ENCODE results near the gene CNIH2. TPM values are rescaled to one million over a fixed set of nuclear protein-coding genes. Genes with fewer than 3 reads are reported as not detected.

The CNIH2 gene
- 1 to 10 TPM; 1.0 to 1.9 (median 1.3) TPM for total RNA-seq
- long read RNA-seq, donor 1, partial matches to known transcripts: 1 of 2 reads
- long read RNA-seq, donor 1, other reads (novel, unspliced or antisense): 0 of 2 reads
- long read RNA-seq, donor 2: 0 reads

GRCh38 chr11:66277471-66278362, at the start of gene CNIH2:
CNIH2 (plus strand) TSS chr11:66278175; CDS start chr11:66278457, 282 bp downstream.
- DNase-seq (peak; percentile 37 to 65 (median 51)), ATAC-seq (peak; percentile 42)
- no peak for TF ChIP-seq CTCF (IDR thresholded peaks at IDR 0.05)
- Histone ChIP-seq H3K4me1 (ENCODE audit: low read depth) (peaks cover 7% of the 10 kb centered on the region), H3K9me3 (no peaks in the 10 kb centered on the region), H3K4me3 (no peak within 1 kb of the TSS), H3K36me3 (ENCODE audit: low read depth) (no peaks in the 10 kb centered on the region)
- intact Hi-C loops (cut with DNase I, micrococcal nuclease): no loop called here

- no peak for DNase-seq
- no peaks in the 10 kb centered on the region for H3K36me3 ChIP-seq (ENCODE audit: low read depth)
- H3K9me3 ChIP-seq: no peaks in the 10 kb centered on the region
- intact Hi-C loops (cut with DNase I, micrococcal nuclease): no loop called here
- ATAC-seq: no peak
- H3K4me1 ChIP-seq (ENCODE audit: low read depth): no peaks in the 10 kb centered on the region
- TF ChIP-seq CTCF (IDR thresholded peaks at IDR 0.05): no peak
- H3K4me3 ChIP-seq: no peak overlapping the region
Observed at GRCh38 chr11:66228521-66228920, 49.5 kb upstream of the CNIH2 start.

- DNase-seq (no peak), ATAC-seq (no peak)
- no peak for TF ChIP-seq CTCF (IDR thresholded peaks at IDR 0.05)
- Histone ChIP-seq H3K9me3 (no peaks in the 10 kb centered on the region), H3K36me3 (ENCODE audit: low read depth) (no peaks in the 10 kb centered on the region), H3K4me3 (no peak overlapping the region), H3K4me1 (ENCODE audit: low read depth) (no peaks in the 10 kb centered on the region)
- intact Hi-C loops (cut with DNase I, micrococcal nuclease): no loop called here
Observed at GRCh38 chr11:66230156-66230555, 47.8 kb upstream of the CNIH2 start.

- intact Hi-C loops (cut with DNase I, micrococcal nuclease): no loop called here
- no peak for TF ChIP-seq CTCF (IDR thresholded peaks at IDR 0.05)
- no peaks in the 10 kb centered on the region for H3K36me3 ChIP-seq (ENCODE audit: low read depth)
Observed at GRCh38 chr11:66230978-66231377, 47.0 kb upstream of the CNIH2 start.

GRCh38 chr11:66231561-66231960, 46.4 kb upstream of the CNIH2 start:
- ATAC-seq: no peak

More at GRCh38 chr11:66230978-66231377, 47.0 kb upstream of the CNIH2 start:
- Histone ChIP-seq H3K4me3 (no peak overlapping the region), H3K4me1 (ENCODE audit: low read depth) (no peaks in the 10 kb centered on the region), H3K9me3 (no peaks in the 10 kb centered on the region)
- DNase-seq: no peak
- no peak for ATAC-seq

More at GRCh38 chr11:66231561-66231960, 46.4 kb upstream of the CNIH2 start:
- H3K4me3 ChIP-seq: no peak overlapping the region
- H3K9me3 ChIP-seq: no peaks in the 10 kb centered on the region
- intact Hi-C loops (cut with DNase I, micrococcal nuclease): no loop called here
- no peaks in the 10 kb centered on the region for H3K36me3 ChIP-seq (ENCODE audit: low read depth)
- no peaks in the 10 kb centered on the region for H3K4me1 ChIP-seq (ENCODE audit: low read depth)
- DNase-seq: no peak
- TF ChIP-seq CTCF (IDR thresholded peaks at IDR 0.05): no peak

Data from mucosa of descending colon (tissue), 3 donors.